ENCODE measurements around the gene CCDC107.

Gene CCDC107

DNA sequence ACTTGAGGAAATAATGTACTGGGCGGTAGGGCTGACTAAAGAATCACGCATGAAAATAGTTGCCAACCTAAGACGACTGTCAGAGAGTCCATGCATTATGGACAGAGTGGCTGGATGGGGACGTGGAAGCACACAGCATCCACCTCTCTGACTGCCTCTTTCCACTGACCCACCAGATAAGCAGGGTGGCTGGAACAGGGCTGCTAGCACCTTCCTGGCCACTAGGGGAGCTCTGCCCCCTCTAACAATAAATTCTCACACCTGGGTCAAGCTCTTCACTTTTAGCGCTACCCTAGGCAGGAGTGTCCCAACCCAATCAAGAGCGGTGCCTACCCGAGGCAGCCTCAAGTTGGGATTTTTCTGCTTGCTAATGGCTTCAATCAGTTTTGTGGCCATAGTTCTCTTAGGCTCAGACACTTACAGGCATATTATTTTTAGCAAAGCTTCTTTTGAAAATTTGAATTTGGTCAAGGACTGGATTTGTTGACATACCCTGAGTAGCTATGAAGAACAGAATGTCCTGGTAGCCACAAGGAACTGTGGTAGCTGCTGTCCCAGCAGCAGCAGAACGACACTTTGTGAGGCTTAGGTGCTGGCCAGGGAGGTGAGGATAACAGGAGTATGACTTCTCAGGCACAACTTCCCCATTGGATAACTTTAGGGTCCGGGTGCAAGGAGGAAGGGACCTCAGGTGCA, 38.6 kb downstream of the CCDC107 start:
- Histone ChIP-seq H3K9me3 (ENCODE audit: insufficient read depth, low read length) (no peaks in the 10 kb centered on the region), H3K27me3 (ENCODE audit: low read depth, low read length) (no peaks in the 10 kb centered on the region), H3K79me2 (ENCODE audit: low read length) (no peaks in the 10 kb centered on the region), H4K20me1 (ENCODE audit: insufficient read depth, low read length) (no peaks in the 10 kb centered on the region; the same call in 1 of the 2 replicates), H3K27ac (ENCODE audit: low read length) (no peak overlapping the region), H3K36me3 (replicated peaks; ENCODE audit: low read depth, low read length) (peaks cover 51% of the 10 kb centered on the region), H3K9ac (ENCODE audit: low read length) (no peak overlapping the region), H2AFZ (ENCODE audit: low read depth, low read length) (no peak overlapping the region), H3K4me2 (ENCODE audit: low read length) (no peak overlapping the region), H3K4me3 (ENCODE audit: low read length) (no peak overlapping the region), H3K4me1 (ENCODE audit: low read length) (no peaks in the 10 kb centered on the region)
- TF ChIP-seq, protein P1, sequence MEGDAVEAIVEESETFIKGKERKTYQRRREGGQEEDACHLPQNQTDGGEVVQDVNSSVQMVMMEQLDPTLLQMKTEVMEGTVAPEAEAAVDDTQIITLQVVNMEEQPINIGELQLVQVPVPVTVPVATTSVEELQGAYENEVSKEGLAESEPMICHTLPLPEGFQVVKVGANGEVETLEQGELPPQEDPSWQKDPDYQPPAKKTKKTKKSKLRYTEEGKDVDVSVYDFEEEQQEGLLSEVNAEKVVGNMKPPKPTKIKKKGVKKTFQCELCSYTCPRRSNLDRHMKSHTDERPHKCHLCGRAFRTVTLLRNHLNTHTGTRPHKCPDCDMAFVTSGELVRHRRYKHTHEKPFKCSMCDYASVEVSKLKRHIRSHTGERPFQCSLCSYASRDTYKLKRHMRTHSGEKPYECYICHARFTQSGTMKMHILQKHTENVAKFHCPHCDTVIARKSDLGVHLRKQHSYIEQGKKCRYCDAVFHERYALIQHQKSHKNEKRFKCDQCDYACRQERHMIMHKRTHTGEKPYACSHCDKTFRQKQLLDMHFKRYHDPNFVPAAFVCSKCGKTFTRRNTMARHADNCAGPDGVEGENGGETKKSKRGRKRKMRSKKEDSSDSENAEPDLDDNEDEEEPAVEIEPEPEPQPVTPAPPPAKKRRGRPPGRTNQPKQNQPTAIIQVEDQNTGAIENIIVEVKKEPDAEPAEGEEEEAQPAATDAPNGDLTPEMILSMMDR (IDR thresholded peaks at IDR 0.05; ENCODE audit: low read depth, low read length) = peak; percentile 81
- no peak for TF ChIP-seq EZH2phosphoT487 (IDR thresholded peaks at IDR 0.05; ENCODE audit: low read depth)

DNA sequence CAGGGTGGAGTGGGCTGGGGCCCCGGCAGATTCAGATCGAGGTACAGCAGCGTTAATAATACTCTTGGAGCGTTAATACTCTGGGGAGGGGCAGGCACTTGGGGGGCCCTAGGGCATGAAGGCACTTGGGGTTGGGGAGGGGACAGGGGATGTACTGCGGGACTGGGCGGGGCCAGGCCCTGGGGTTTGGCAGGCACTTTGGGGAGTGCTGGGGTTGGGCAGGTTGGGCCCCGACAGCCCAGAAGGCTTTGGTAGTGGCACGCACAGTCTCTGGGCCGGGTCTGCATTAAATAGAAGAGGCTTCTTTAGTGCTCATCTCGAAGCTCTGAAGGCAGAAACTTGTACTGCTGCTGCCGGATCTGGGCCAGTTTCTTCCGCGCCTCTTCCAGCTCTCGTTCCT, 39.4 kb downstream of the CCDC107 start:
- H3K9me3 ChIP-seq (ENCODE audit: insufficient read depth, low read length) = no peaks in the 10 kb centered on the region
- H2AFZ ChIP-seq (ENCODE audit: low read depth, low read length) = no peak overlapping the region
- no peak overlapping the region for H3K4me3 ChIP-seq (ENCODE audit: low read length)
- no peak overlapping the region for H3K9ac ChIP-seq (ENCODE audit: low read length)
- H3K27me3 ChIP-seq (ENCODE audit: low read depth, low read length) = no peaks in the 10 kb centered on the region
- H3K4me2 ChIP-seq (ENCODE audit: low read length) = no peak overlapping the region
- no peaks in the 10 kb centered on the region for H3K79me2 ChIP-seq (ENCODE audit: low read length)
- peaks cover 56% of the 10 kb centered on the region for H3K36me3 ChIP-seq (replicated peaks; ENCODE audit: low read depth, low read length)
- H4K20me1 ChIP-seq (ENCODE audit: insufficient read depth, low read length) = no peaks in the 10 kb centered on the region; the same call in 1 of the 2 replicates
- no peaks in the 10 kb centered on the region for H3K4me1 ChIP-seq (ENCODE audit: low read length)
- TF ChIP-seq, protein P1 (IDR thresholded peaks at IDR 0.05; ENCODE audit: low read depth, low read length) = no peak
- no peak for TF ChIP-seq EZH2phosphoT487 (IDR thresholded peaks at IDR 0.05; ENCODE audit: low read depth)
- H3K27ac ChIP-seq (ENCODE audit: low read length) = no peak overlapping the region

DNA sequence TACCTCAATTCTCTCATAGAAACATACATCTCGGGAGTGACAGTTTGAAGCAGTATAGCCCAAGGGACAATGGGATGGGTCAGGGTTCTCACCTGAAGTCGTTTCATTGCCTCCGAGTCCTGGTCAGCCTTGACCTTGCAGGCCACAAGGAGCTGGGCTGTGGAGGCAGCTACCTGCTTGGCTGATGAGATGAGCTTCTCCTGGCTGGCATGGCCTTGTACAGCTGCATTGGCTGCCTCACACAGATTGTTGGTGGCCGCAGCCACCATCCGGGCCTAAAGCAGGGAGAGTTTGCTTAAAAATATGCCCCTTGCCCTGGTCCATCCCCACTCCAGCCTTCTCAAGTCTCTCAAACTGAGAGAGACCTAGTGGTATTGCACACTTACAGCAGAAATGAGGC, 40.1 kb downstream of the CCDC107 start:
- Histone ChIP-seq H3K27ac (ENCODE audit: low read length) (no peak overlapping the region), H3K4me3 (ENCODE audit: low read length) (no peak overlapping the region), H3K27me3 (ENCODE audit: low read depth, low read length) (no peaks in the 10 kb centered on the region), H4K20me1 (ENCODE audit: insufficient read depth, low read length) (no peaks in the 10 kb centered on the region; the same call in 1 of the 2 replicates), H3K9ac (ENCODE audit: low read length) (no peak overlapping the region), H3K79me2 (ENCODE audit: low read length) (no peaks in the 10 kb centered on the region), H3K4me2 (ENCODE audit: low read length) (no peak overlapping the region), H3K4me1 (ENCODE audit: low read length) (no peaks in the 10 kb centered on the region), H2AFZ (ENCODE audit: low read depth, low read length) (no peak overlapping the region), H3K9me3 (ENCODE audit: insufficient read depth, low read length) (no peaks in the 10 kb centered on the region), H3K36me3 (replicated peaks; ENCODE audit: low read depth, low read length) (peaks cover 62% of the 10 kb centered on the region)
- TF ChIP-seq, protein P1 (IDR thresholded peaks at IDR 0.05; ENCODE audit: low read depth, low read length) = no peak
- no peak for TF ChIP-seq EZH2phosphoT487 (IDR thresholded peaks at IDR 0.05; ENCODE audit: low read depth)

DNA sequence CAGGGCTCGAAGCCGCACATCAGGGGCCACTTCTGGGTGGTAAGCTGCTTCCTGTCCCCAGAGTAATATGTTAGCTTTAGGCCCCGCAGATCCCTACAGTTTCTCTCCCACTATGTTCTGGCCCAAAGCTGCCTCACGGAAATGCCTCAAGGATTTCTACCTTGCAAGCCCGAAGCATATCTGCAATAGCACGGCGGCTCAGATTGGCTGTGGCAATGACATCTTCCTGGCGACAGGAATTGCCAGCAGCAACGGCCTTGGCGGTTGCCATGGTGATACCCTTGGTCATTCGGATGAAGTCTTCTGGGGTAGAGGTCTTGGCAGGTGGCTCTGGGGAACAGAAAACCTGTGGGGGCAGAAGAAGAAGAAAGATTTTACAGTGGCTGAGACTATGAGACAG, 41.9 kb downstream of the CCDC107 start:
- TF ChIP-seq EZH2phosphoT487 (IDR thresholded peaks at IDR 0.05; ENCODE audit: low read depth) = no peak
- TF ChIP-seq, protein P1 (IDR thresholded peaks at IDR 0.05; ENCODE audit: low read depth, low read length) = no peak
- Histone ChIP-seq H3K27me3 (ENCODE audit: low read depth, low read length) (no peaks in the 10 kb centered on the region), H3K4me1 (ENCODE audit: low read length) (no peaks in the 10 kb centered on the region), H3K4me2 (ENCODE audit: low read length) (no peak overlapping the region), H2AFZ (ENCODE audit: low read depth, low read length) (no peak overlapping the region), H3K27ac (ENCODE audit: low read length) (no peak overlapping the region), H3K36me3 (replicated peaks; ENCODE audit: low read depth, low read length) (peaks cover 80% of the 10 kb centered on the region), H3K9ac (ENCODE audit: low read length) (no peak overlapping the region), H3K79me2 (ENCODE audit: low read length) (no peaks in the 10 kb centered on the region), H4K20me1 (ENCODE audit: insufficient read depth, low read length) (no peaks in the 10 kb centered on the region; the same call in 1 of the 2 replicates), H3K9me3 (ENCODE audit: insufficient read depth, low read length) (no peaks in the 10 kb centered on the region), H3K4me3 (ENCODE audit: low read length) (no peak overlapping the region)

Measured in OCI-LY3 (cell line).